ENCODE measurements around the gene B3GAT2.

DNA sequence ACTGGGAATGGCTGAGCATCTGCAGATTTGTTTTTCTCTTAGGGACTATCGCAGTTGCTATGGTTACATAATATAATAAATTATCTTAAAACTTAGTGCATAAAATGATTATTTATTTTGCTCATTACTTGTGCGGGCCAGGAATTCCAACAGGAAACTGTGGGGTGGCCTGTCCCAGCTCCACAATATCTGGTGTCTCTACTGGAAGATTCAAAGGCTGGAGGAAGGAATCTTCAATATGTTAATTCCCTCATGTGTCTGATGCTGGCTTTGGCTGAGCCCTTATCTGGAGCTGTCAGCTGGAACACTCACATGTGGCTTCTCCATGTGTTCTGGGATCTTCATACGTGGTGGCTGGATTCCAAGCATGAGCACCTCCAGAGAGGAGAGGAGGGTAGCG is 23.9 kb upstream of the B3GAT2 start:
- no peak for TF ChIP-seq CTCF (IDR thresholded peaks at IDR 0.05)
- TF ChIP-seq POLR2A (IDR thresholded peaks at IDR 0.05) = no peak

Measured in uterus (tissue), 2 donors.